HG03139 (cell line): ENCODE measurements around the gene PGA3.
"Not testable (repeated sequence)": the region's sequence is repeated elsewhere in the genome, so short reads cannot be mapped to it uniquely, and the experiment has no call there.

Experiments used
- ATAC-seq: cut with Tn5 transposase; IDR thresholded peaks from one replicate; pipeline ENCODE4 v1.9.1; 2021; ENCODE audit not compliant: unreplicated experiment

Gene PGA3

GRCh38 chr11:61248071-61248470 is 44.8 kb downstream of the PGA3 start:
- not testable (repeated sequence) for ATAC-seq

DNA sequence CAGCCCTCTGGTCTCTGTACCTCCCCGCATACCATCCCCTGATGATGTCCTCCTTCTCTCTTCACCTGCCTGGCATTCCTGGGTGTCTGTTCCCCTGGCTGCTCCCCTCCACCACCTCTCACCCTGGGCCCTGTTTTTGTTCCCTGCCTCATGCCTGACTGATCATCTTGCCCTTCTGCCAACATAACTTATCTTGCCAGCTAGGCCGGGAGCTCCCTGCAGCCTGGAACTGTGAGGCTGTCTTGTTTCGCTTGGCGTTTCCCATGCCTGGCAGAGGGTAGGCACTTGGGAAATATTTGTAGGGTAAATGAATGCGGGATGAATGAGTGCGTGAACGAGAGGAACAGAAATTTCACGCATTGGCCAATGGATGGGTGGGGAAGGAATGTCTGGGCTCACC is 45.9 kb downstream of the PGA3 start:
- ATAC-seq, result not testable (repeated sequence)

DNA sequence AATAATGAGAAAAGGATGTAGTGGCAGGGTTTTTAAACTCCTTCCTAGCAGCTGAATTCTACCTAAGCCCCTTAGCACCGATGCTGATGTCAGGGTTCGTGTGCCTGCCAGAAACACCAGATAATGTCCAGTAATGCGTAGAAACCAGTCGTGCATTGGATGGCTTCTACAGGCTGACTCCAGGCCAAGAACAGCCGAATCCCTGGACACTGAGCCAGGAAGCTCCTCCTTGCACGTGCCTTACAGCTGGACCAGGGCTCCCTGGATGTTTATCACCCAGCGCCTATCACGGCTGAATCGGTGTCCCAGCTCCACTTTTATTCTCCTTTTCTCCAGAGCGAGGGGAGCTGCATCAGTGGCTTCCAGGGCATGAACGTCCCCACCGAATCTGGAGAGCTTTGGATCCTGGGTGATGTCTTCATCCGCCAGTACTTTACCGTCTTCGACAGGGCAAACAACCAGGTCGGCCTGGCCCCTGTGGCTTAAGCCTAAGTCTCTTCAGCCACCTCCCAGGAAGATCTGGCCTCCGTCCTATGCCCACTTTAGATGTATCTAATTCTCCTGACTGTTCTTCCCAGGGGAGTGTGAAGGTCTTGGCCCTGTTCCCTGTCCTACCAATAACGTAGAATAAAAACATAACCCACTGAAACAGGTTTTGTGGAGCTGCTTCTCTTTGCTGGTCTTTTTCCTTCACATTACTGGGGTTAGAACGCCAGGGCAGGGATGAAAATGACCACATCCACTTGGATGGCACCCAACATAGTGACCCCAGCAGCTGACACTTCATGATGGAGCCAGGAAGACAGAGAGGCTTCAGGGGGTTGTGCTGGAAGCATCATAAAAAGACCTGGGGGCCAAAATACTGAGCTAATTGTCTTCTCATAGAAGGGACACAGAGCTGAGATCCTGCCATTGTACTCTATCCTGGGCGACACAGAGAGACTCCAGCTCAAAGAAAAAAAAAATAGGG is 47.8 kb downstream of the PGA3 start:
- ATAC-seq, result not testable (repeated sequence)

- not testable (repeated sequence) for ATAC-seq
Measured at GRCh38 chr11:61252332-61252731, 49.0 kb downstream of the PGA3 start.

DNA sequence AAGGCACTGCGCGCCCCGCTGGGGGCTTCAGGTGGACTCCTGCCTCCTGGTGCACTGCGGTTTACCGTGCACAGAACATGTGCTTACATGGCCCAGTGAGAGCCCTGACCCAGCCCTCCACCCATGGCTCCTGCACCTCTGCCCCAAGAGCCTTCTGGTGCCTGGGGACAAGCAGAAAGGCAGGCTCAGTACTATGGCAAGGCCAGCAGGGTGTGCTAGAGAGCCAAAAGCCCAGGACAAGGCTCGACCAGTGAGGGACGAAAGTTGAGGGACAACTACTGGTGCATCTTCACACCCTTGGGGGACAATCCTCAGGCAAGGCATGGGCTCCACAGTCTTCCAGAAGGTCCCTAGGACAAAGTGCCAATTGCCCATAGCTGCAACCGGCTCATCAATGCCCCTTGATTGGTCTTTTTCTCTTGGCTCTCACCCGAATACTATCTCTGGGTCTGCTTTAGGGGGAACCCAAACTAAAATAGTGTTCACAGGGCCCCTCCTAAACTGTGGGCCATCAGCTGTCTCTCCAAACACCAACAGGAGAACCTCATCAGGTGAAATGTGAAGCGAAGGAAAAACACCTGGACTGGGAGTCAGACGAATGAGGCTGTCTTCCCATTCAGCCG is 51.2 kb downstream of the PGA3 start:
- ATAC-seq, result peak; percentile 50

DNA sequence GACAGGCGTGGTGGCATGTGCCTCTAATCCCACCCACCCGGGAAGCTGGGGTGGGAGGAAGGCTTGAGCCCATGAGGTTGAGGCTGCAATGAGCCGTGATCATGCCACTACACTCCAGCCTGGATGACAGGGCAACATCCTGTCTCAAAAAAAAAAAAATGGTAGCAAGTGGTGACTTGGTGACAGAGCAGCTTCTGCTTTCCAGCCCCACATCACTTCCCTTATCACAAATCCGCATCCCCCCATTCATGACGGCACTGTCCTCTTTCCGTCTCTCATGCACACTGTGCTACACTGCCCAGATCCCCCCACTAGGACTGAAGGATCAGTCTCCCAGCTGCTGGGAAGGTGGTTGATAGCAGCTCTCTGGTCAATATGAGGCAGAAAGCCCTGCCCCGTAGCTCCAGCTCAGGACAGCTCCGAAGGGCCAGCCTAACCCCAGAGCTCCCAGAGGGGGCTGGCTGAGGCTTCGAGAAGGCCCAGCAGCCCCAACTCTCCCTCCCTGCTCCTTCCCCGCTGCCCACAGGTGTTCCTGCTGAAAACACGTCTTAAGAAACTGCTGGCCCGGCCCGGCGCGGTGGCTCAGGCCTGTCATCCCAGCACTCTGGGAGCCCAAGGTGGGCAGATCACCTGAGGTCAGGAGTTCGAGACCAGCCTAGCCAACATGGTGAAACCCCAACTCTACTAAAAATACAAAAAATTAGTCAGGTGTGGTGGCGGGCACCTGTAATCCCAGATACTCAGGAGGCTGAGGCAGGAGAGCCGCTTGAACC is 53.6 kb downstream of the PGA3 start:
- no peak for ATAC-seq

DNA sequence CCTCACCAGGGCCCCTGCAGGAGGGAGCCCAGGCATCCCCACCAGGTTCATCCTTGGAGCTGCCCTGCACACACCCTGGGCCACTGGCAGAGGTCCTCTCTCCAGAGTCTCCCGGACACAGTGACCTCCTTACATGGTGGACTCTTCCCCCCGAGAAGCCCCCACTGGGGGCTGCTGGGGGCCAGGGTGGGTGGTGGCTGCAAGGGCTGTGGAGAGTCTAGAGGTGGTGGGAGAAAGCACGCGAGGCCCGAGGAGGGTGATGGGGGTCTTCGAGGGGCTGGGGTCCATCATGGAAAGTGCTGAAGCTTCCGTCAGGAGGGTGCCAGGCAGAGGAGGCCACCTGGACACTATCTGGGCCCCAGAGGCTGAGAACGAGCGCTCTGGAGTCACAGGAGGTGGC is 55.2 kb downstream of the PGA3 start:
- no peak for ATAC-seq

DNA sequence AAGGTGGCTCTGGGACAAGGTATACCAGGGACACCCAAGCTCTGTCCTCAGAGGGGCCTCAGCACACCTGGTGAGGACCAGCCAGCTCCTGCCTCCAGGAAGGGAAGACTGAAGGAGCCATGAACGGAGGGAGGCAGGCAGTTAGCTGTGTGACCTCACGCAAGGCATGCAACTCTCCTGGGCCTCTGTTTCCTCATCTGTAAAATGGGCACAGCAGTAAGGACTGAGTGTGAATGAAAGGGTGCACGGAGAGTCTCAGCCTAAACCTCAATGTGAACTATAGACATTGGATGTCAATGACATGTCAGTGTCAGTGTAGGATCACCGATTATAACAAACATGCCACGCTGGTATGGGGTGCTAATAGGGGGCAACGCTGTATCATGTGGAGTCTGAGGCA is 56.0 kb downstream of the PGA3 start:
- ATAC-seq, result no peak
